Astrocyte of the cerebellum (primary cell): ENCODE data around the gene AGBL4.

ENCODE experiments used
- DNase-seq: peaks from one replicate; pipeline ENCODE4 v3.0.0-alpha.2; 2011; ENCODE audit warnings: low read depth
- H3K4me3 ChIP-seq: 2 replicates; pipeline ENCODE4 v1.5.1; 2011; ENCODE audit warnings: mild to moderate bottlenecking, low read depth, low read length, moderate library complexity
- in situ Hi-C: cut with HindIII; loops from 2 replicates; pipeline ENCODE4 v1.10.0; 2017; ENCODE audit warnings: low sequenced_read_pairs
- TF ChIP-seq, protein P1 (sequence below): IDR thresholded peaks from 2 replicates; pipeline ENCODE4 v1.5.1; 2012; ENCODE audit warnings: low read length, low read depth, moderate library complexity, mild to moderate bottlenecking; ENCODE audit errors: missing control alignments

The AGBL4 gene

DNA sequence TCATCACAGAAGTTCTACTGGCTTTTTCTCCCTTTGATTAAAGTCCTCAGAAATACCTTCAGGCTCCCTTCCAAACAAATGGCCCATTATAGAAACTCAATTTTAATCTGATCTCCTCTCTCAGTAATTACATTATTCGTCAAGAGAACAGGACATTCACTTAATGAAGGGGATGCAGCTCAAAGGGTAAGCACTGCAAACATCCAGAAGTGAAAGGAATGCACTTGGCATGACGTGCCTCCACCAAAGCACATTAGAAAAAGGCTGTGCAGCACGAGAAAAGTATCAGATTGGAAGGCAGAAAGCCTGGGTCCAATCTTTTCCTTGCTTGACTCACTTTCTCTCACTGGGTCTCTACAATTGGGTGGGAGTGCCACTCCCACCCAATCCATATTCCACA lies 1024.4 kb downstream of the AGBL4 start:
- in situ Hi-C loops: no loop called here
- no peak overlapping the region for H3K4me3 ChIP-seq
- DNase-seq: no peak
- TF ChIP-seq, protein P1, sequence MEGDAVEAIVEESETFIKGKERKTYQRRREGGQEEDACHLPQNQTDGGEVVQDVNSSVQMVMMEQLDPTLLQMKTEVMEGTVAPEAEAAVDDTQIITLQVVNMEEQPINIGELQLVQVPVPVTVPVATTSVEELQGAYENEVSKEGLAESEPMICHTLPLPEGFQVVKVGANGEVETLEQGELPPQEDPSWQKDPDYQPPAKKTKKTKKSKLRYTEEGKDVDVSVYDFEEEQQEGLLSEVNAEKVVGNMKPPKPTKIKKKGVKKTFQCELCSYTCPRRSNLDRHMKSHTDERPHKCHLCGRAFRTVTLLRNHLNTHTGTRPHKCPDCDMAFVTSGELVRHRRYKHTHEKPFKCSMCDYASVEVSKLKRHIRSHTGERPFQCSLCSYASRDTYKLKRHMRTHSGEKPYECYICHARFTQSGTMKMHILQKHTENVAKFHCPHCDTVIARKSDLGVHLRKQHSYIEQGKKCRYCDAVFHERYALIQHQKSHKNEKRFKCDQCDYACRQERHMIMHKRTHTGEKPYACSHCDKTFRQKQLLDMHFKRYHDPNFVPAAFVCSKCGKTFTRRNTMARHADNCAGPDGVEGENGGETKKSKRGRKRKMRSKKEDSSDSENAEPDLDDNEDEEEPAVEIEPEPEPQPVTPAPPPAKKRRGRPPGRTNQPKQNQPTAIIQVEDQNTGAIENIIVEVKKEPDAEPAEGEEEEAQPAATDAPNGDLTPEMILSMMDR: no peak

DNA sequence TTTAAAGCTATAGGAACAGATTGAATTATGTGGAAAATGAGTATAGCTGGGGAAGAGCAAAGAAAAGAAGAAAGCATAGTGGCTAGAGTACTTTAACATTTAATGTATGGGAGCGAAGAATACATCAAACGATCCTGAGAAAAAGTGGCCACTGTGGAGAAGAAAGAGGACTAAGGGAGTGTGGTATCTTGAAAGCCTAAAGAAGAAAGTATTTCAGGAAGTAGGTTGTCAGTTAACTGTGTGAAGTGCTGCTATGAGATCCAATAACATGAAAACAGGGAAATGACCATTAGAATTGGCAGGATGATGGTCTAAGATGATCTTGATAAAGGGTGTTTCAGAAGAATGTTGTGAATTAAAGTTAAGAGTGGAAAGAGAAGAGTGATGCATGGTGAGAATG lies 1027.4 kb downstream of the AGBL4 start:
- DNase-seq: no peak
- H3K4me3 ChIP-seq: no peak overlapping the region
- TF ChIP-seq, protein P1: no peak
- in situ Hi-C loops: no loop called here

DNA sequence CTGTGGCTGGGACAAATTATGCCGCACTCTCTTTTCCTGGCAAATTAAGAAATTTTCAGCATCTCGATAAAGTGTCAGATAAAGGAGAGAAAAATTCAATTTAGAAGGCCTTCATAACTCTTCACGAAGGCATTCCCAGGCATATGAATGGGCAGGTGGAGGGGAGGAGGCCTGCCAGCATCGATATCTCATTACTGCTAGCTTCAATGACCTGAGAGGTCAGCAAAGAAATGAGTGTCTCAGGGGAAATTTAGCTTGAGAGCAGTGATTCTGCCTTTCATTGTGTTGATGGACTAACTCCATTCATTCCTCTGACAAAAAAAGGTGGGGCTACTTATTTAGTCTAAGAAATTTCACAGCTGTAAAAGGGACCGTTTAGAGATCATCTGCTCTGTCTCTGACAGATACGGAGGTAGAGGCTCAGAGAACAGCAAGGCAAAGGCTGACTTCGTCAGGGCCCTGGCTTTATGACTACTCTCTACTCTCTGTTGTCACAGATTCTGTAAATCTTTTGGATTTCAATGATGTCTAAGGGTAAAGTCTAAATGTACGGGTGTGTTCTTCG lies 1035.0 kb downstream of the AGBL4 start:
- no peak overlapping the region for H3K4me3 ChIP-seq
- in situ Hi-C loops: no loop called here
- TF ChIP-seq, protein P1: no peak
- no peak for DNase-seq

DNA sequence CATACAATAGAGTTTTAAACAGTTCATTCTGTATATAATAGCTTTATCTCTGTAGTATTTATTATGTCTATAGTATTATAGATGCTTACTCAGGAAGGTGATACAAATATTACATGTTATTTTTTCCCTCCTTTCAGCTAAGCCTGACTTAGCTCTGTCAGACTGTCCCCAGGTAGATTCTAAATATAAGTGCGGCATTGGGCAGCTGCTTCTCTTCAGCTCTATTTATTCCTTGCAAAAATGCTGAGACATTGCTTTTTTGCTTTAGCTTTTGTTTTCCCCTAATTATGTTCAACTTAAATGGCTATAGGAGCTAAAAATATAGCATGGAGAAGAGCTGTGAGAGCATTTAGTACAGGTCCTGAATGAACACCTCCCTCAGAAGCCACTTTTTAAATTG lies 1043.8 kb downstream of the AGBL4 start:
- TF ChIP-seq, protein P1: no peak
- DNase-seq: no peak
- in situ Hi-C loops: no loop called here
- H3K4me3 ChIP-seq: no peak overlapping the region

DNA sequence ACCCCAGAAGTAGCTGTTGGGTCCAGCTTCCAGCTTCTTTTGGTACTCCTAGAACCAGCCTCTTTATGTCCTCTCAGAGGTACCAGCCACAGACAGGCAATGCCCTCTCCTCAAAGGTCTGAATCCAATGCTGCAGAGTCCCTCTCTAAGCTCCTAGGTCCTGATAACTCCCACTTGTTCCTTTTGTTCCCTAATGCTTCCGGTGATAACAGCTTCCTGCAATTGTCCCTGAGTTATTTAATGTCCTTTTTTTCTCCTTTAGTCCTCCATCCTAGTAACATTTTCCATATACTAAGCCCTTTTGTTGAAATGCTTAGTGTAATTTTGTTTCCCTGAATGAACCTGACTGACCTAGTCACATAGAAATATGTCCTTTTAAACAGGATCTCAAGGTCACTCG lies 1045.3 kb downstream of the AGBL4 start:
- in situ Hi-C loops: no loop called here
- TF ChIP-seq, protein P1: no peak
- DNase-seq: no peak
- H3K4me3 ChIP-seq: no peak overlapping the region

DNA sequence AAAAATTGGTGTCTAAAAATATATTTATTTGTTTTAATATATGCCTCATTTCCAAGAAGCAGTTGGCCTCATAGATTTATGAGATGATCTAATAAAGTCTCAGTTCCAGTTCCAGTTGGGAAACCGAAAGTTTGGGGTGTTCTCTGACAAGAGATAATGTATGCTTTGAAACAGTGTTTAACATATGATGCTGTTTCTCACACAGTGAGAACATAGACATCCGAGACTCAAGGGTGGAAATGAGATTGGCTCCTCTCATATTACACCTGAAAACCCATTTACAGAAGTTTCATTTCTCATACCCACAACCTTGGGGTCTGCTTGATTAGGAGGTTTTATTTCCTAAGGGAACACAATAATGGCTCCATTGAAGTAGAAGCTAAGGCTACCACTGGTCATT lies 1046.5 kb downstream of the AGBL4 start:
- no peak overlapping the region for H3K4me3 ChIP-seq
- TF ChIP-seq, protein P1: no peak
- no peak for DNase-seq
- in situ Hi-C loops: no loop called here

DNA sequence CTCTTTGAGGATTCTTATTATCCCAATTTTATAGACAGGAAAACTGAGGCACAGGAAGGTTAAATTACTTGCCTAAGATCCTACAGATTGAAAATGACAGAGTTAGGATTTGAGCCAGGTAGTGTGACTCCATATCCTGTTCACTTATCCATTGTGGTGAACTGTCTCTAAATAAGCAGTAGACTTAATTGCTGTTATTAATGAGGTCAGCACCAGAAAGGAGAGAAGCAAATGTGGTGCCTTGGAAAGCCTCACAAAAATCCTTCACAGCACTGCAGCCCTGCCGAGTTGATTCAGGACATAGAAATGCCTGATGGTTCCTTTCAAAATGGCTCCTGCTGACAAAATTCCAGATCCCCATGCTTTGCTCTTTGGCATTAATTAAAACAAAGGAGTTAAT lies 1053.8 kb downstream of the AGBL4 start:
- DNase-seq: no peak
- H3K4me3 ChIP-seq: no peak overlapping the region
- TF ChIP-seq, protein P1: no peak
- in situ Hi-C loops: no loop called here
